IPS DF 4.7 (cell line): ENCODE measurements around the gene ZNF30.
"Not testable (repeated sequence)": the region's sequence is repeated elsewhere in the genome, so short reads cannot be mapped to it uniquely, and the experiment has no call there.

Source experiments
- DNase-seq: peaks from one replicate; pipeline ENCODE4 v3.0.0-alpha.2; 2013; ENCODE audit warnings: low spot score; ENCODE audit errors: extremely low read depth

ZNF30 gene

DNA sequence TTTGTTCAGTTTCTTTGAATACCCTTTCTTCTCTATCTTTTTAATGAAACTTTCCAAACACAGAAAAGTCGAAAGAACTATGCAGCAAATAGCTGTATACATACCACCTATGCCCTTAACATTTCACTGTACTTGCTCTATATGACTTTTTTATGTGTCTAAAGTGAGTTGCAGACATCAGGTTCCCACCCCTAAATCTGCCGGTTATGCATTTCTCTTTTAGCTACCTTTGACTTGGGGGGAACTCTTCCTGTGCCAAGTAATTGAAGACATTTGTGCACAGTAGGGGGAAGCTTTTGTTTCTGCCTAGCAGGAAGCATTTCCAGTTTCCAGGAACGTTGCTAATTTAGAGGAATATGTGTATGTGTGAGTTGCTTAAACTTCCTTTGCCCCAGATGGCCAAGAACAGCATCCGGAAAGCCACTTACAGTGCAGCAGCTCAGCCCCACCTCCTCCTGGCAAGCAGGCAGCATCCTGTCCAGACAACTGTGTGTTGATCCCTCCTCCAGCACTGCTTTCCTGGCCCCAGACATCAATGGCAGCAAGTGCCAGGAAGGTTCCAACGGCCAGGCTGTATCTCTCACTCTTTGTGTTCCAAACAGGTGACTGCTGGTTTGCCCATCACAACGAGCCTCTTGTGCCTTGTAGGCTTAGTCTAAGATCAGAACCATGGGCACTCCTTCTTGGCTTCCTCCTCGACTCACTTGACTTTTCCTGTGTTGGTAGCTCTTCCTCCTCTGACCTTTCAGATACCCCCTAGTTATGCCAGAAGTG lies 58.7 kb downstream of the ZNF30 start:
- DNase-seq = no peak

DNA sequence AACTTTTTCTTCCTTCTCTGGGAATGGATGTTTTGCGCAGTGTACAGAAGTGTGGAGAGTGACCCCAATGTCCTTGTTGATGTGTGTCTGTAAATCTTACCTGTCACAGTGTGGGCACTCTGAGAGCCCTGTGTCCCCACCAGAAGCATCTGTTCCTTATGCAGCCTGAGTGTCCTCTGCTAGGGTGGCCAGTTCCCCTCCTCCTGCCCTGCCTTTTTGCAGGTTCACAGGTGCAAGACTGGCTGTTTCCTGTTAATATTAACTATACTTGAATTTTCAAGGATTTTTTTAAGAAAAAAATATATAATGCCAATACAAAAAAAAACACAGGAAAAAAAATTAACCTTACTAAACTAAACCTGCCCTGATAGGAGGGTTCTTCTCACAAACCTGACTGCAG lies 61.4 kb downstream of the ZNF30 start:
- DNase-seq = no peak

- DNase-seq = no peak
These were observed 62.6 kb downstream of the ZNF30 start for GRCh38 chr19:34989298-34989697.

- DNase-seq = no peak
These were observed 64.0 kb downstream of the ZNF30 start for GRCh38 chr19:34990578-34991192.

GRCh38 chr19:34991542-34992333 lies 65.0 kb downstream of the ZNF30 start:
- no peak for DNase-seq

- DNase-seq = not testable (repeated sequence)
These were observed 65.9 kb downstream of the ZNF30 start for GRCh38 chr19:34992582-34992981.

DNA sequence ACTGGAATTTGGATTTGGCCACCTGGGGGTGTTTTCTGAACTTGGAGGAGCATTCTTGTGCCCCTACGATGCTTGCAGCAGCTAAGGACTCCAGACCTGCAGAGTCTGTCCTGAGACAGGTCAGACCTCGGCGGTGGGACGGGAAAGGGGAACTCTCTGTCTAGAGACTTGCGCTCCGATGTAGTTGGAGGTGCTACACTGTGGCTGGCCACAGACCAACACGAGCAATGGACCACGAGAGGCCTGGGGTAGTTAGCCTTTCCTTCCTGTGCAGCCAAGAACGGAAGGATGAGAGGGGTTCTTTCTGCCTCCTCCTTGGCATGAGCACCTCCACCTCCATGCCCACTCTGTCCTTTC lies 67.6 kb downstream of the ZNF30 start:
- DNase-seq = no peak
